KOPT-K1 (cell line): Measurements from ENCODE around the gene MSANTD3.
"Not testable (repeated sequence)": the region's sequence is repeated elsewhere in the genome, so short reads cannot be mapped to it uniquely, and the experiment has no call there.

ENCODE experiments used
- H3K27ac ChIP-seq: fragments of 200-600 bp; sonication (generic); 2 replicates; pipeline ENCODE4 v1.5.1; 2016; ENCODE audit warnings: antibody characterized with exemption, mild to moderate bottlenecking, low read depth, low read length; ENCODE audit not compliant: poor library complexity, severe bottlenecking
- H3K36me3 ChIP-seq: fragments of 200-600 bp; sonication (generic); 2 replicates; pipeline ENCODE4 v1.5.1; 2017; ENCODE audit warnings: antibody characterized with exemption, mild to moderate bottlenecking, low read length, moderate library complexity; ENCODE audit not compliant: insufficient read depth
- H3K9me3 ChIP-seq: fragments of 200-600 bp; sonication (generic); 2 replicates; pipeline ENCODE4 v1.5.1; 2017; ENCODE audit warnings: antibody characterized with exemption, low read length, mild to moderate bottlenecking; ENCODE audit not compliant: insufficient read depth, poor library complexity, severe bottlenecking

MSANTD3 gene

DNA sequence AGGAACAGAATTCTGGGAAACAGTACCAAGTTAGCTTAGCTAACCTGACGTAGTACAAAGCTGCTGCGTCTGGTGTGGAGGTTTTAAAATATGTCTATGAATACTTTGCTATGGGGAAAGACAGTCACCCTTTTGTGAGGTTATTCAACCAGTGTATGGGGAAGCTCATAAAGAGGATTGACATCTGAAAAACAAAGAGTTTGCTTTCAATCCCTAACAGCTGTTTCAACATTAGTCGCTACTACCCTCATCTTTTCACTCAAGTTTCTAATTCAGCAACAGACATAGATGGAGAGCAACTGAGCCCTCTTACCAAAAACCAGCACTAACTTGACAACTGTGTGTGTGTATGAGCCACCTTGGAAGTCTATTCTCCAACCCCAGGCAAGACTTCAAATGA lies 7.8 kb upstream of the MSANTD3 start:
- no peak overlapping the region for H3K27ac ChIP-seq
- H3K36me3 ChIP-seq, result no peaks in the 10 kb centered on the region
- H3K9me3 ChIP-seq, result no peaks in the 10 kb centered on the region

GRCh38 chr9:100421116-100421515 lies 5.8 kb upstream of the MSANTD3 start:
- H3K27ac ChIP-seq, H3K36me3 ChIP-seq, H3K9me3 ChIP-seq: not testable (repeated sequence)

- H3K27ac ChIP-seq, result no peak overlapping the region
- no peaks in the 10 kb centered on the region for H3K9me3 ChIP-seq
- no peaks in the 10 kb centered on the region for H3K36me3 ChIP-seq
Measured at GRCh38 chr9:100425758-100426157, 1.2 kb upstream of the MSANTD3 start.

DNA sequence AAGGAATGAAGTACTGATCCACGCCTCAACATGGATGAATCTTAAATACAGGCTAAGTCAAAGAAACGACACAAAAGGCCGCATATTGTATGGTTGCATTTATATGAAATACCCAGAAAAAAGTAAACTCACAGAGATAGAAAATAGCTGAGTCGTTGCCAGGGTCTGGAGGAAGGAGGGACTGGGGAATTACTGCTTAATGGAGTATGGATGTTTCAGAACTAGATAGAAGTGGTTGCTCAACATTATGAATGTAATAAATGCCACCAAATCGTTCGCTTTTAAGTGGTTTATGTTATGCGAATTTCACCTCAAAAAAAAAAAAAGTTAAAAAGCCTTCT lies 784 bp upstream of the MSANTD3 start:
- Histone ChIP-seq H3K9me3 (no peaks in the 10 kb centered on the region), H3K27ac (peak overlapping the region; percentile 56), H3K36me3 (no peaks in the 10 kb centered on the region)

DNA sequence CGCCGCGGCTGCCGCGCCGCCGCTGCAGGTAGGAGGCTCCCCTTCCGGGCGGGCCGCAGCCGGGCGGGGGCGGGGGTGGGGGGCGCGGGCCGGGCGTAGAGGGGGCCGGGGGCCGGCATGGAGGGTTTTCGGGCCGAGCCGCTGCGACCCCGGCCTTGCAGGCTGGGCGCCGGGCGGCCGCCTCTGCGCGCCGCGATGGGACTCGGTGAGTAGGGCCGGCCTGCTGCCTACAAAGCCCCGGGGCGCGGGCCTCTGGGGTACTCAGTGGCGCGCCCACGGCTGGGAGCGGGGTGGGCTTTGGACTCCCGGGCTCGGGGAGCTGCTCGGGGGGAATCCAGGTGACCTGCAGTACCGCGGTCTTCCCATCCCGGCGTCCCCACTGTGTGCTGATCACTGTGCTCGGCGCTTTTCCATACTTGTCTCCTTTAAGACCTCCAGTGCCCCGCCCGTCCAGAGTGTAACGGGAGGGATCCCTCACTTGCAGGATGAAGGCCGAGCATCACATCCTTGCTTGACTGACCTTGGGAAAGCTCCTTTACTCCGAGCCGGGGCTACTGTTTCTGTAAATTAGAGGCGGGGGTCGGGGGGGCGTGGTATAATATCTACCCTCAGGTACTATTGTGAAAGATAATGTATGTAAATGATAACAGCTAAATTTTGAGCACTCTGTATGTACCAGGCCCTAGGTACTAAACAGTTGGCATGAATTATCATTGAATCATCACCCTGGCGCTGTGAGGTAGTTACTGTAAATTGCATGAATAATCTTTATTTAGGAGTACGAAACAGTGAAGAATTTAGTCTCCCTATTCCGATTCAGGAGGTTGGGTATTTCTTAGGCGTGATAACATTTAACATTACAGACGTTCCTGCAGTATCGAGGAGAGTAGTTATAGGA lies 672 bp downstream of the MSANTD3 start:
- peak overlapping the region; percentile 52 for H3K27ac ChIP-seq

DNA sequence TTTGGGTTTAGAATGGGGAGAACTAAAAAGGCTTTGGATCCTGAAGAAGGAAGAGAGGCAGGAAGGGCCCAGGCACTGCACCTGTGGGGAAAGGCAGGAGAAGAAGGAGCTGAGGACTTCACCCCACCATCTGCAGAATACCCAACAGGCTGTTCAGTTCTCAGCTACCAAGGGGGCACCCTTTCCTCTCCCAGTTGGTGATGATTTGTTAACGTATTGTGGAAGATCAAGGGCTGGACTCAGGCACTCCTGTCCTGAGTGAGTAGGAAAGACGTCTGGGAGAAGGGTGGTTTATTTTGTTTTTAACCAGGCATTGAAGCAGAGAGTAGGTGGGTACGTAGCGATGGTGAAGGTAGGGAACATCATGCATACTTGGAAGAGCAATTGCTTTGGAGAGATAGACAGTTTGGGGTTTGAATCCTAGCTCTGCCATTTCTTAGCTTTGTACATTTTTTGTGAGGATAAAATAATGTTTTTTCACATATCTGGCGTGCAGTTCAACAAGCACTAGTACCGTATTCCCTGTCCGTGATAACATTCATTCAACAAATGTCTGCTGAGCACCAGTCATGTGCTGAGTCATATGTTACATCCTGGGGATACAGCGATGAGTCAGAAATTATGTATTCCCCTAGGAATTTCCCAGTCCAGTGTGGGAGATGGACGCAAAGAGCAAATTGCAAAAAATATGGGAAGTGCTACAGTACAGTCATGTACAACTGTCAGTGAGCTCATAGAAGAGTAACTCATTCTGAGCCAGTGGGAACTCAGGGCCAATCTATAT lies 2.1 kb downstream of the MSANTD3 start:
- Histone ChIP-seq H3K27ac (no peak overlapping the region), H3K36me3 (no peaks in the 10 kb centered on the region), H3K9me3 (no peaks in the 10 kb centered on the region)

More for the DNA sequence above, 672 bp downstream of the MSANTD3 start:
- Histone ChIP-seq H3K9me3 (no peaks in the 10 kb centered on the region), H3K36me3 (no peaks in the 10 kb centered on the region)

DNA sequence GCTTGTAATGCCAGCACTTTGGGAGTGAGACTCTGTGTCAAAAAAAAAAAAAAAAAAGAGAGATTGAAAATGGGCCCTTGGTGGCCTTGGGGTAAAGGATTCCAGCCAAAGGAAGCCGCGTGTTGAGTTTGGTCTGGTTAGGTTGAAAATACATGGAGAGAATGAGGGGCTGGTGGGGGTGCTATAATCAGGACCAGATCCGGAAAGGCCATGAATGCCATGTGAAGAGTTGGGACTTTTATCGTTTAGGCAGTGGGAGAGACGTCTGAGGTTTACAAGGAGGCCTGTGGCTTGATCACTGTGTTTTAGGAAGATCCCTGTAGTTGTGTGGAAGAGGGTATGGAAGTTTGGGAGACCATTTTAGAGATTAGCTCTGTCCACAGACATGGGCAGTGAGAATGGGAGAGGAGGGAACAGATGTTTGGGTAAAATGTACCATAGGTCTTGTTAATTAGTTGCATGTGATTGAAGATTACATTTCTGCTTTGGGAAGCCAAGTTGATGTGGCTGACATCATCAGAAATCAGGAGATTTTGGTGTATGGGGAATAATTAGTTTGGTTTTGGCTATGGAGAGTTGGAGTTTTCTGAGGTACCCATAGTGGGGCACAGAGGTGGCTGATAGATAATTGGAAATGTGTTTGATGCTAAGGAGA lies 3.5 kb downstream of the MSANTD3 start:
- Histone ChIP-seq H3K27ac (no peak overlapping the region), H3K36me3 (no peaks in the 10 kb centered on the region), H3K9me3 (no peaks in the 10 kb centered on the region)

DNA sequence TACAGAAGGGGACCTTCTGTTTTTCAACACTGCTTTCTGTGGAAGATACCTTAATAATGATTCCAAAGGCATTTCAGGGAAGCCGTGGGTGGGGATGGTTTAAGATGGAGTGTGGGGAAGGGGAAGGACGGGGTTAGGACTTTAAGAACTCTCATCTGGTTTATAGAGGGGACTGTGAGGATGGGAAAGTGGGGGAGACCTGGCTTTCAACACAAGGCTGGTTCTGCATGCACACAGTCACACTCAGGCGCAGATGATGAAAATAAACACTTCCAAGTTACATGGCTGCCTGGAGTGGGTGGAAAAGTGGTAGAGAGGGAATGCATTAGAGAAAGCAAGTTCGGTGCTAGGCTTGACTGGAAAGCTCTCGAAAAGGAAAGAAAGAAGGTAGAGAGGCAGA lies 4.9 kb downstream of the MSANTD3 start:
- no peaks in the 10 kb centered on the region for H3K36me3 ChIP-seq
- no peak overlapping the region for H3K27ac ChIP-seq
- no peaks in the 10 kb centered on the region for H3K9me3 ChIP-seq

GRCh38 chr9:100432736-100433135 lies 5.8 kb downstream of the MSANTD3 start:
- no peaks in the 10 kb centered on the region for H3K36me3 ChIP-seq
- no peaks in the 10 kb centered on the region for H3K9me3 ChIP-seq
- H3K27ac ChIP-seq, result no peak overlapping the region

GRCh38 chr9:100436571-100436970 lies 9.6 kb downstream of the MSANTD3 start:
- Histone ChIP-seq H3K27ac (no peak overlapping the region), H3K36me3 (no peaks in the 10 kb centered on the region)

DNA sequence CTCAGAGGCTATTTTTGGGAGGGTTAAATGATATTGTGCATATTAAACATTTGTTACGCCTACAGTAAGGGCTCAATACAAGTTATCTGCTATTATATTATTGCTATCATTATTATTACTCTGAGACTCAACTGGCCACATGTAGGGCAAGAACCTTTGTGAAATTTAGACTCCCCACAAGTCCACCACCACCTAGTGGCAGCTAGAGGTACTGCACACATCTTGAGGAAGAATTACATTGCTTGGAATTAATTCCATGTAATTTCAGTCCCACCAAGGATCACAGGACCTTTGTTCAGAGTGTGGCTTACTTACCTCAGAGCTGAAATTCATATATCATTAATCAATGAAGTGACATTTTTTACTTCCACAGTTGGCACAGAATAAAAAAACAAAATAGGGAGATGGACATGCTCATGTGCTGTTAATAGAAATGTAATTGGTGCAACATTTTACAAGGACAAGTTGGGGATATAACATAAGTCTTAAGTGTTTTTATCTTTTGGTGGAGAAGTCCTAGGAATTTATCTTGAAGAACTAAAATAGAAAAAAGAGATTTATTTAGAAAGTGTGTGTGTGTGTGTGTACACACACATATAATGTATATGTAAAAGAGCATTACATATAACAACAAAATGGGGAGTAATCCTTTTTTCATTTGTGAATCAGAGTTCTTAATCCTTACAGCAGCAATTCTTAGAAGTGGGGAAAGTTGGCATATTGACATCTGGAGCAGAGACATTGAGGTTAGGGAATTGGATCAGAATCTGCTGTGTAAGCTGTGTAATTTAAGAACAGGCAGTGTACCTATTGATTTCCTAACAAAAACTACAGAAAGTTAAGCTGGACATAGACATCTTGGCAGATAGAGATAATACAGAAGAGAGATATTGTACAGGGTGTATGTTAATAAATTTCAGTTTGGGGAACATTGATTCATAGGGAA lies 11.2 kb downstream of the MSANTD3 start:
- Histone ChIP-seq H3K36me3 (no peaks in the 10 kb centered on the region; the same call in 1 of the 2 replicates), H3K9me3 (no peaks in the 10 kb centered on the region), H3K27ac (no peak overlapping the region)

More at GRCh38 chr9:100436571-100436970, 9.6 kb downstream of the MSANTD3 start:
- H3K9me3 ChIP-seq, result no peaks in the 10 kb centered on the region

DNA sequence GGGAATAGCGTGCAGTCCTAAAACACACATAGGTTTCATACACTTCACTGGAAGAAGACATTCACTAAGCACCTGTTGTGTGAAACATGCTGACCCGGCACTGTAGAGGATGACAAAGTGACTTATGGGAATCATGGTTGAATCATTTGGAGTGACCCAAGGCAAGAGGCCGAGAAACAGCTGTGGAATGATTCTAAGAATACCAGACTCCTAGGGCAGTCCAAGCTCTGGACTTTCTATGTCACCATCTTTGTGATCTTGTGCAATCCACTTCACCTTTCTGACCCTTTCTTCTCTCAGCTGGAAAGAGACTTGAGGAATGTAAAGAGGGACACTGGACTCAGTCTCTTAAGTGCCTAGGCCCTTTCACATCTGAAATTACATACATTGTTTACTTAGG lies 13.1 kb downstream of the MSANTD3 start:
- Histone ChIP-seq H3K27ac (no peak overlapping the region), H3K36me3 (no peaks in the 10 kb centered on the region; the same call in 1 of the 2 replicates), H3K9me3 (no peaks in the 10 kb centered on the region)

DNA sequence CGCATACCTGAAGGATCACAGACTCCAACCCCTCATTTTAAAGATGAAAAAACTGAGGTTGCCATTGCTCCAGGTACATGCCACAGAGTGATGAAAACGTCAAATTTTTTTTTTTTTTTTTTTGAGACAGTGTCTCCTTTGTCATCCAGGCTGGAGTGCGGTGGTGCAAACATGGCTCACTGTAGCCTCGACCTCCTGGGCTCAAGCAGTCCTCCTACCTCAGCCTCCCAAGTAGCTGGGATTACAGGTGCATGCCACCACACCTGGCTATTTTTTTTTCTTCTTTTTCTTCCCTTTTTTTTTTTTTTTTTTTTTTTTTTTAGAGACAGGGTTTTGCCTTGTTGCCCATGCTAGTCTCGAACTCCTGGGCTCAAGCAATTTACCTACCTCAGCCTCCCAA lies 13.5 kb downstream of the MSANTD3 start:
- not testable (repeated sequence) for H3K27ac ChIP-seq, H3K36me3 ChIP-seq, H3K9me3 ChIP-seq

DNA sequence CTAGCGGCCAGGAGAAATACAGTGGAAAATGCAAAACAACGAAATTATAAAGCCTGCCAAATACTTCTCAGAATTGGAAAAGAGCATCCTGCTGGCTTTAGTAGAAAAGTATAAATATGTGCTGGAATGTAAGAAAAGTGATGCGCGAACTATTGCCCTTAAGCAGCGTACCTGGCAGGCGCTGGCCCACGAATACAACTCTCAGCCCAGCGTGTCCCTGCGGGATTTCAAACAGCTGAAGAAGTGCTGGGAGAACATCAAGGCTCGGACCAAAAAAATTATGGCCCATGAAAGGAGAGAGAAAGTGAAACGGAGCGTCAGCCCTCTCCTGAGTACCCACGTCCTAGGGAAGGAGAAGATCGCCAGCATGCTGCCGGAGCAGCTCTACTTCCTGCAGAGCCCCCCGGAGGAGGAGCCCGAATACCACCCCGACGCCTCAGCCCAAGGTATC lies 15.0 kb downstream of the MSANTD3 start:
- H3K9me3 ChIP-seq, result no peaks in the 10 kb centered on the region
- H3K36me3 ChIP-seq, result no peaks in the 10 kb centered on the region; the same call in 1 of the 2 replicates
- H3K27ac ChIP-seq, result no peak overlapping the region
